ENCODE measurements around the gene ZBTB7C. TPM values are rescaled to one million over a fixed set of nuclear protein-coding genes. Genes with fewer than 3 reads are reported as not detected.

The ZBTB7C gene
- total and polyA plus RNA-seq, 10 of the 15 experiments (the other 5 are each of a cell fraction or from before 2014, with no cell fraction given), result under 0.01 to 0.08 (median 0.01) TPM; not detected in 7

DNA sequence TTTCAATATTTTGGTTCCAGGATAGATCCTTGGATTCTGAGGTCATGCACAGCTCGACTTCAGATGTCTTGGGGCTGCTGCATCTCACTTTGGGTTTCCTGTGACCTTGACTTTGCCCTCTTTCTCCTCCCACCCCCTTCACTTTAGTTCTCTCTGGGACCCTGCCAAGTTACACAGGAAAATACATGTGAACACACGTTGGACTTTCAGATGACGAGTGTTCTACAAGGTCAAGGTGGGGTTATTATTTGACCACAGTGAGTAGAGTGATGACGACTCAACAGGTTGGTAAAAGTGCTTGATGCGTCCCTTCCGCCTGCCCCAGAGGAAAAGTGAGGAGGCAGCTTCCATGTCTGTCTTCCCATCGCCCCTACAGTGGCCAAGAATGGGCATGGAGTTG is 356.3 kb downstream of the ZBTB7C start:
- DNase-seq (ENCODE audit: low read depth, low spot score), result no peak
- H3K27ac ChIP-seq (ENCODE audit: control insufficient read depth, insufficient read depth), result no peak overlapping the region
- no peaks in the 10 kb centered on the region for H3K36me3 ChIP-seq (ENCODE audit: control insufficient read depth in 2 of 2, insufficient read depth in 2 of 2, low read length in 1 of 2)
- no peak overlapping the region for H3K9ac ChIP-seq (ENCODE audit: control insufficient read depth, insufficient read depth, low read length)
- ChIA-PET RAD21 (ENCODE audit: unreplicated experiment) (no interaction called here), POLR2A (no interaction called here), SMC1A (ENCODE audit: uncharacterized antibody, unreplicated experiment) (no interaction called here), CTCF (no interaction called here)
- H2AFZ ChIP-seq (ENCODE audit: control insufficient read depth, low read depth, low read length), result no peak overlapping the region
- ATAC-seq, result no peak
- H3K4me2 ChIP-seq (ENCODE audit: control insufficient read depth, insufficient read depth), result no peak overlapping the region
- peaks cover 0 to 6% of the 10 kb centered on the region in 2 experiments; a peak in 2 of 4 replicates for H3K27me3 ChIP-seq (replicated peaks in 1 of 2; ENCODE audit: control insufficient read depth in 2 of 2, insufficient read depth in 2 of 2, low read length in 1 of 2)
- H3K9me3 ChIP-seq (replicated peaks; ENCODE audit: control insufficient read depth, insufficient read depth, low read length), result no peaks in the 10 kb centered on the region
- H3K79me2 ChIP-seq (ENCODE audit: control insufficient read depth, insufficient read depth, low read length), result no peaks in the 10 kb centered on the region
- intact Hi-C loops (cut with micrococcal nuclease; ENCODE audit: unreplicated experiment), result no loop called here
- FAIRE-seq, result no peak
- in situ Hi-C loops (cut with MboI), result no loop called here
- no peak for TF ChIP-seq TCF12 (IDR thresholded peaks at IDR 0.05; ENCODE audit: low read depth, low read length)
- TF ChIP-seq, protein P1, sequence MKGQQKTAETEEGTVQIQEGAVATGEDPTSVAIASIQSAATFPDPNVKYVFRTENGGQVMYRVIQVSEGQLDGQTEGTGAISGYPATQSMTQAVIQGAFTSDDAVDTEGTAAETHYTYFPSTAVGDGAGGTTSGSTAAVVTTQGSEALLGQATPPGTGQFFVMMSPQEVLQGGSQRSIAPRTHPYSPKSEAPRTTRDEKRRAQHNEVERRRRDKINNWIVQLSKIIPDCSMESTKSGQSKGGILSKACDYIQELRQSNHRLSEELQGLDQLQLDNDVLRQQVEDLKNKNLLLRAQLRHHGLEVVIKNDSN (IDR thresholded peaks at IDR 0.05; ENCODE audit: borderline replicate concordance, extremely low read length, insufficient read depth, low read depth, low read length), result no peak
- TF ChIP-seq, protein P2, sequence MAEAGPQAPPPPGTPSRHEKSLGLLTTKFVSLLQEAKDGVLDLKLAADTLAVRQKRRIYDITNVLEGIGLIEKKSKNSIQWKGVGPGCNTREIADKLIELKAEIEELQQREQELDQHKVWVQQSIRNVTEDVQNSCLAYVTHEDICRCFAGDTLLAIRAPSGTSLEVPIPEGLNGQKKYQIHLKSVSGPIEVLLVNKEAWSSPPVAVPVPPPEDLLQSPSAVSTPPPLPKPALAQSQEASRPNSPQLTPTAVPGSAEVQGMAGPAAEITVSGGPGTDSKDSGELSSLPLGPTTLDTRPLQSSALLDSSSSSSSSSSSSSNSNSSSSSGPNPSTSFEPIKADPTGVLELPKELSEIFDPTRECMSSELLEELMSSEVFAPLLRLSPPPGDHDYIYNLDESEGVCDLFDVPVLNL (IDR thresholded peaks at IDR 0.05; ENCODE audit: low read depth, low read length), result no peak
- TF ChIP-seq EP300 (IDR thresholded peaks at IDR 0.05; ENCODE audit: borderline replicate concordance in 1 of 2, control insufficient read depth in 1 of 2, low read depth in 2 of 2, low read length in 2 of 2), result no peak
- no peak for TF ChIP-seq RCOR1 (conservative IDR thresholded peaks at IDR 0.05; ENCODE audit: low read depth, low read length)
- no peak for TF ChIP-seq CBX5 (IDR thresholded peaks at IDR 0.05; ENCODE audit: low read depth)
- TF ChIP-seq SMAD5 (IDR thresholded peaks at IDR 0.05; ENCODE audit: low read depth), result no peak
- WGBS (ENCODE audit: insufficient coverage, insufficient replicate concordance, low lambda C conversion rate, missing lambda C conversion rate), result under 1% methylated on average over 7 of the region's 7 CpGs
- no peaks in the 10 kb centered on the region for H3K4me1 ChIP-seq (ENCODE audit: control insufficient read depth, insufficient read depth, low read length)
- no peaks in the 10 kb centered on the region for H4K20me1 ChIP-seq (ENCODE audit: control insufficient read depth, insufficient read depth)
- no peak overlapping the region for H3K4me3 ChIP-seq
- no TSS peak for BruUV-seq (replicated peaks)

All from GM12878 (cell line).